Measurements from ENCODE around the gene IRAG1.
"Not testable (repeated sequence)": the region's sequence is repeated elsewhere in the genome, so short reads cannot be mapped to it uniquely, and the experiment has no call there.

The IRAG1 gene

DNA sequence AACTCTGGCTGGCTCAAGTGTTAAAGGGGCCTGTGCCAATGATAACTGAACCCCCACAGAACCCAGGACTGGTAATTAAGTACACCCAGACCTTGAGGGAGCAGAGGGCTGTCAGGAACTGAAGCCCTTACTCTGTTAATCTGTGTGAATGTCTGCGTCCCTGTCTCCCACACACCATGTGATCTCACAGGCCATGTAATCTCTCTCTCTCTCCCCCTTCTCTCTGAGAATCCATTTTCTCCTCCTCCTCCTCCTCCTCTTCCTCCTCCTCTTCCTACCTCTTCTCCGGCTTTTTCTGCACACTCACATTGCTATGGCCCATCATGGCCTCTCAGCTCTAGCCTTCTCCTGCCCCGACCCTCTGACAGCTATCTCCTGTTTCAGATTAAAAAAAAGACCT is 14.6 kb upstream of the IRAG1 start:
- DNase-seq, result no peak

DNA sequence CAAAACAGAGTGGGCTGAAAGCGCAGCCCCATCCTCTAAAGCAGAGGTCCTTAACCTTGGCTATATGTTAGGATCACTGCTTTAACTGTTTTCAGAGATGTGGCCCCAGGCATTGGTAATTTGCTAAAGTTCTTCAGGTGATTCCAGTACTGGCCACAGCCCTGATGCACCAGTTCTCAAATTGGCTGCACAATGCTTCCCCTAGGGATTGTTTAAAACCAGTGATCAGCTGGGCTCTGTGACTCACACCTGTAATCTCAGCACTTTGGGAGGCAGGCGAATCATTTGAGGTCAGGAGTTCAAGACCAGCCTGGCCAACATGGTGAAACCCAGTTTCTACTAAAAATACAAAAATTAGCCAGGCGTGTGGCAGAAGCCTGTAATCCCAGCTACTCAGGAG is 8.4 kb upstream of the IRAG1 start:
- DNase-seq, result no peak

DNA sequence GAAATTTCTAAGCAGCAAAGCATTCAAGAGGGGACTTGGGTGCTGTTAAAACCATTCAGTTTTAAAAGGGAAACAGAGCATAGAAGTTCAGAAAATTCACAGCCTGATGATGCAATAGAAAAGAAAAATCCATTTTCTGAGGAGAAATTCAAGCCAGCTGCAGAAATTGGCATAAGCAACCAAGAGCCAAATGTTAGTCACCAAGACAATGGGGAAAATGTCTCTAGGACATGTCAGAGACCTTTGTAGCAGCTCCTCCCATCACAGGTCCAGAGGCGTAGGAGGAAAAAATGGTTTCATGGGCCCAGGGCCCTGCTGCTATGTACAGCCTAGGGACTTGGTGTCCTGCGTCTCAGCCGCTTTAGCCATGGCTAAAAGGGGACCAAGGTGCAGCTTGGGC is 5.5 kb upstream of the IRAG1 start:
- no peak for DNase-seq

DNA sequence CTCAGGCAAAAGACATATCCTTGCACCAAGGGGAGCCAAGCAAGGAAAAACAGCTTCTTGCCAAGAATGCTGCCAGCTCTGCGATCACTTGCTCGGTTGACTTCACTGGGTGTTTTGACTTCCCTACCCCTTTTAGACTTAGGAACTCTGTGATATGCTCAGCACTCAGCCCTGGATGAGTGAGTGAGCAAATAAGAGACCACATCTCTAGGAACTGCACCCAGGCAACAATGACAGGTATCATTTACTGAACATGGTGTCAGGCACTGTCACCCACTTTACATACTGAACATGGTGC is 3.7 kb upstream of the IRAG1 start:
- DNase-seq, result no peak

DNA sequence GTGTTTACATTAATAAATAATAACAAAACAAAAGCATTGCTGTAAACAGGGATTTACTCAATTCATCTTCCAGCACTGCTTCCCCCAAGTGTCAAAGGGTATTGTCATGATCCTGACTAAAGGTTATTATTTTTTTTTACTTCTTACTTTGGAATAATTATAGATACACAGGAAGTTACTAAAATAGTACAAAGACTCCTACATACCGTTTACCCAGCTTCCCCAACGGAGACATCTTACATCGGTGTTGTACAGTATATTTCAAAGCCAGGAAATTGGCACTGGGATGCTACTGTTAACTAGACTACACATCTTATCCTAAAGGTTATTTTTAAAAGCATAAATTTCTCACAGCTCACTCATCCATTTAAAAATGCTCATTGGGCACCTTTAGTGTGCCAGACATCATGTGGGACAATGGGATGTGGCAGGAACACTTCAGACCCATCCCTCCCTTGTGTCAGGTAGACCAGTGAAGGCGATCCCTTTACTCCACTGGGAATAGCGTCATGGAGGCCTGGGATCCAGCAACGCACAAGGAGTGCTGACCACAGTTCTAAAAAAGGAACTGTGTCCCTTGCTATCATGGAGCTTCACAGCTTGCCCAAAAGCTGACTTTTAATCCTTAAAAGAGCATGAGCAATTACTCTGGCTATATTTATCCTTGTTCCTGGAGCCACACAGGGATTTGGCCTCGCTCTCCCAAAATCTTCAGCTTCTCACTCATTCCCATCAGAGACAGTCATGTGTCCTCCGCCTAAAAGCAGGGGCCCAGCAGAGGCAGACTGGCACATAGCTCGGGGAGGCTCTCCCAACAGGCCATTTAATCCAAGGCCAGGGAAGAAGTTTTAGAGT is 3.1 kb upstream of the IRAG1 start:
- DNase-seq, result no peak

DNA sequence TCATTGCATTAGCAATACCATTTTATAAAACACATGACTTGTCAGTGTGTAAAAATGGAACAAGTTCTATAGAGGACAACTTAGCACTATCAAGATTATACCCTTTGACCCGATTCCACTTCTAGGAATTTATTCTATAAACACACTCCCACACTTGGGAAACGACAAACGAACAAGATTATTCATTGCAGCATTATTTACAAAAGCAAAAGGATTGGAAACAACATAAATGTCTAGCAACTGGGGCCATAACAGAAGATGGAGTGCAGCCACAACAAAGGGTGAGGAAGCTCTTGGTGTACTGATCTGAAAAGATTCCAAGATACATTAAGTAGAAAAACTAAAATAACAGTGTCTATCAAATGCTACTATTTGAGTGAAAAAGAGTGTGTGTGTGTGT is 2.3 kb upstream of the IRAG1 start:
- no peak for DNase-seq

DNA sequence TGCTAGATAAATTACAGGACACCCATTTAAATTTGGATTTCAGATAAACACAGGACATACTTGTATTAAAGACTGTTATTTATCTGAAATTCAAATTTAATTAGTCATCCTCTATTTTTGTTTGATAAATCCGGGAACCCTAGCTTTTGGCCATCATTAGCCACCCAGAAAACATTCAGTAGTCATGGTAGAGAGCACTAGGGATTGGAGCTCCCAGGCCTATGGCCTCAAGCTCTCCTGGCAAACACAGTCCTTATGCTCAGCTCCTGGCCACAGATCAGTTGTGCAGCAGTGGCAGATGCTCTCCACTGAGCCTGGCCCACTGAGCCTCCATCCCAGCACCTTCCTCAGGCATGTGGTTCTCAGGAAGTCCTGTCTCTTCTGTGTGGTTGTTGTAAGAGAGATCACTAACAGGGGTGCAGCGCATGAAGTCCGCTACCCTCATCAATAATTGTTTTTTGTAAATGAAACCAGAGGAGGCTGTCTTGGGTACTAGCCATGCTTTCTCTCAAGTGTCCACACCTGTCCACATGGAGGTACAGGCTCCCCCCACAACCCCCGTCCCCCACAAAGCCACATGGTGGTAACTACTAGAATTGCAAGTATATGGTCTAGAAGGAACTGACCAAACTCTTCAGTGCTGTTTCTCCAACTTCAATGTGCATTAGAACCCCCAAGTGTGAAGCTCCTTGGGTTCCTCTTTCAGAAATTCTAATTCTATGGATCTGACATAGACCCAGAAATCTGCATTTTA is 1.1 kb upstream of the IRAG1 start:
- no peak for DNase-seq

DNA sequence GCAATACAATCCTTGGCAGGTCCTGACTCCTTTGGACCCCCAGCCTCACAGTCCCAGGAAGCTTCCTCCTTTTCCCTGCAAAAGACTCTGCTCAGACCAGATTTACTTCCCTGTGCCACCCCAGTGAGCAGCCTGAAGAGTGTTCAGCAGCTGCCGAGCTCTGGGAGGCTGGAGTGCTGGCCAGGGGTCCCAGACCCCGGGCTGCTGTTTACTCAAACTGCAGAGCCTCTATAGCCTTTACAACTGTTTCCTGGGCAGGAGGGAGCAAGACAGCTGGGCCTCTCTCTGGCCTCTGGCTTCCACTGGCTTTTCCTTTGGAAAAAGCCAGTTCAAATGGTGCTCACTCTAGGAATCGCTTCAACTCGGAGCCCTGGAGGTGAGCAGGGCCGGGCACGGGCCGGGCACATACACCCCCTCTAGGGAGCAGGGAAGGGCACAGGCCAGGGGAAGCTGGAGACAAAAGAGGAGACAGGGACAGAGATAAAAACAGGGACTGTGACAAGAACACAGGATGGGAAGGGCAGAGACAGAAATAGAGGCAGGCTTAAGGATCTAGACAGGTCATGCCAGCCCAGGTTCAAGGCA is 932 bp downstream of the IRAG1 start:
- DNase-seq, result no peak

DNA sequence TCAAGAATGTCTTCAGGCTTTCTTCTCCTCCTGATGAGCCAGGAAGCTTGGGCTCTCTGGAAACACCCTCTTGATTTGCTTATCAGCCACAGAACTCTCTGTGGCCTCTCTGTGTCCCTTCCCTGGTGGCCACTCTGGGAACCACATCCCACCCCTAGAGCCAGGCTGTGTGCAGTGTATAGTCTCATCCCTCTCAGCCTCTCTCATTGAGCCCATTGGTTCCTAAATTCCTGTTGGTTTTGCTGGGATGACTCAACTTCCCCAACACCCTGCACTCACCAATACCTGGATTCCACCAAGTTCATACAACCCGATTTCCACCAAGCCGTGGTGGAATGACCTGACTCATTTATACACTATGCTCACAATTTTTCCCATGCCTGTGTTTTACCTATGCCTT is 5.2 kb downstream of the IRAG1 start:
- no peak for DNase-seq

DNA sequence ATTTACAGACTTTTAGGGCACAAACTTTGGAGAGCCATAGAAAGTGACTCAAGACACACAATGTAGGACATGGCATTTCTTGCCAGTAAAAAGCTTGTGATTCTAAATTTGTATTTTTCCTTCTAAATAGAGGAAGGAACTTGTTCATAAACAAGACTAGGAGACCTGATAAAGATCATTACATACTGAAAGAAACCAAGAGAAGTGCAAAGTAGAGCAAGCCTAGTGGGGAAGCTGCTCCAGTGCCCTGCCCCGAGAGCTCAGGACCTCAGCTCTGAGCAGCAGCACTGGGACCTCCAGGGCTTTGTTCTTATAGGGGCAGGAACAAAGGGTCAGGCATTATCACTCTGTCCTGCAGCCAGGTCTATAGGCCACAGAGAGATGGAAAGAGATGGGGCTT is 7.2 kb downstream of the IRAG1 start:
- no peak for DNase-seq

DNA sequence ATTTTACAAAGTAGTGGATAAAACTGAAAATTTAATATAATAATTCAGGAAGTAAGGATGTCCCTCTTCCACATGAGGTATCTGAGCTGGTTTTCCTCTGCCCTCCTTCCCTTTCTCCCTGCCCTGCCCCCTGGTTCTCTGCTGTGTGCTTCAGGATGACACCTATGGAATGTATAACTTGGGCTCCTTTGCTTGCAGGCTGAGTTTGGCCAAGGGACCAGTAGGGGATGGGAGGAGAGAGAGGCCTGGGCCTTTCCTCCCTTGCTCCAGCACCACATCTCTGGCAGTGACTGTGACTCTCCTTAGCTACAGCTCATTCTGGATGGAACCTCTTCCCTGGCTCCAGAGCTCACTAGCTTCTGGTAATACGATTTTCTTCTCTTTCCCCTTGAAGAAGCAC is 10.1 kb downstream of the IRAG1 start:
- DNase-seq, result no peak

DNA sequence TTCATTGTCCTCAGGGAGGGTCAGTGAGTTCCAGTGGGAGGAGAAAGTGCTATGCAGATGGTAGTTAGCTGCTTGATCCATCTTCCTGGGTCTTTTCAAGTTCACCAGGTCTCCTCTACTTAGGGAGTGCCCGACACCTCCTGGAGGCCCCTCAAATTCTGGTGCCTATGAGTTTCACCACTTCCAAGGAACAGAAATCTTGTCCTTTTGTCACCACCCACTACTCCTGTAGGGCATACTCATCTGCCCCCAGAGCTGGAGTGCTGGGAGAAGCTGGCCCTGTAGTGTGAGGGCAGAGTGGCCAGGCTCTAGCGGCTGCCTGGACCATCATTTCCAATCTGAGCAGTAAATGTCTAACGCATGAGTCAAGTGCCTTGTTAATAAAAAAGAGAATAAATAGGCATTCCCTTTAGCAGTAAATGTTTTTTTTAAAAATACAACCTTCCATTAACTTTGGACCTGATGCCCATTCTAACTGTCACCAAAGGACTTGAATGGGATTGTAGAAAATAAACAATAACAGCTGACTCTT is 12.5 kb downstream of the IRAG1 start:
- no peak for DNase-seq

DNA sequence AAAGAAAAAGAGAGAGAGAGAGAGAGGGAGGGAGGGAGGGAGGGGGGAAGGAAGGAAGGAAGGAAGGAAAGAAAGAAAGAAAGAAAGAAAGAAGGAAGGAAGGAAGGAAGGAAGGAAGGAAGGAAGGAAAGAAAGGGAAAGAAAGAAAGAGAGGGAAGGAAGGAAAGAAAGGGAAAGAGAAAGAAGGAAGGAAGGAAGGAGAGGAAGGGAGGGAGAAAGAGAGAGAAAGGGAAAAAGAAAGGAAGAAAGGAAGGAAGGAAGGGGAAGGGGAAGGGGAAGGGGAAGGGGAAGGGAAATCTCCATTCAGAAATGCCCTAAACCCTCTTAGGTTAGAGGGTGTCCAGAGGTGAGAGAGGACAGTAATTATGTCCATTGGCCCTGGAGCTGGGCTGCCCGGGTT is 13.3 kb downstream of the IRAG1 start:
- DNase-seq, result not testable (repeated sequence)

DNA sequence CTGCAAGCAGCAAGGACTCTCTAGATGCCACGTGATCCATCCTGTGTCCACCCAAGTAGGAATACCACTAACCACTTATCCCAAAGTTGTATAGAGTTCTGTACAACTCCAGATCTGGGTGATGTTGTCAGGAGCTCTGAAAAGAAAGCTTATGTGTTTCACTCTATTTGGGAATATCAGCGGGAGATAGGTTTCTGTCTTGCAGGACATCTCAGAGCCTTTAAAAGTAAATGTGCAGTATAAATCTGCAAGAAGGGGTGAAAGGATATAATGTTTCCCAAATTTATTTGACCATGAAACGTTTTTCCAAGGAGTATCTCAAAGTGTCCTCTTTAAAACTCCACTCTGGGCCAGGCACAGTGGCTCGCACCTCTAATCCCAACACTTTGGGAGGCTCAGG is 13.9 kb downstream of the IRAG1 start:
- no peak for DNase-seq

DNA sequence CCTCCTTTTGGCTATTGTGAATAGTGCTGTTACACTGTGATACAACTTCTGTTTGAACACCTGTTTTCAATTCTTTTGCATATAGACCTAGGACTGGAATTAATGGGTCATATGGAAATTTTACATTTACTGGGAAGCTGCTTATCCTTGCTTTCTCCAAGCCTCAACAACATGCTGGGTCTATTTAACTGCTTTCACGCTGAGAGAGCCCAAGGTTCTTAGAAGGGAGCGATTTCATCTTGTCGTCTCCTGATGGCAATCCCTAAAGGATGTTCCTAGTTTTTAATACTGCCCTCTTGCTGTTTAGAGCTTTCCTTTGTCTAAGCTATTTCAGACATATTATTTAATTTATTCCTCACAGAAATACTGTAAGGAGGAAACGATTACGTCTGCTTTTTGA is 15.5 kb downstream of the IRAG1 start:
- DNase-seq, result peak; percentile 41

DNA sequence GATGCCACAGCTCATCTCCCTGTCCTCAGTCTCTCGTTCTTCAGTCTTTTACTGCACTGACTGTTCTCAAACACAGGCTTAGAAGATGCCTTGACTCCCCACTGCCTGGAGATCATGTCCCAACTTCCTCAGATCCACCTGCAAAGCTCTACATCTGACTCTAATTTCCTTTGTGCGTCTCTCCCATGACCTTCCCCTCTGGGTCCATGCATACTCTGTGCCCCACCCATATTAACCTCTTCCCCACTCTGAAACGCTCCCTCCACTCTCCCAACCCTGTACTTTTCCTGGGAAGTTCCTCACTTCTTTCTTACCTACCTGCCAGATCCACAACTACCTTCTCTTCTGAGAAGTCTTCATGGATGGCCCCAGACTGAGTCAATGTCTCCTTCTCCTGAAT is 16.6 kb downstream of the IRAG1 start:
- no peak for DNase-seq

DNA sequence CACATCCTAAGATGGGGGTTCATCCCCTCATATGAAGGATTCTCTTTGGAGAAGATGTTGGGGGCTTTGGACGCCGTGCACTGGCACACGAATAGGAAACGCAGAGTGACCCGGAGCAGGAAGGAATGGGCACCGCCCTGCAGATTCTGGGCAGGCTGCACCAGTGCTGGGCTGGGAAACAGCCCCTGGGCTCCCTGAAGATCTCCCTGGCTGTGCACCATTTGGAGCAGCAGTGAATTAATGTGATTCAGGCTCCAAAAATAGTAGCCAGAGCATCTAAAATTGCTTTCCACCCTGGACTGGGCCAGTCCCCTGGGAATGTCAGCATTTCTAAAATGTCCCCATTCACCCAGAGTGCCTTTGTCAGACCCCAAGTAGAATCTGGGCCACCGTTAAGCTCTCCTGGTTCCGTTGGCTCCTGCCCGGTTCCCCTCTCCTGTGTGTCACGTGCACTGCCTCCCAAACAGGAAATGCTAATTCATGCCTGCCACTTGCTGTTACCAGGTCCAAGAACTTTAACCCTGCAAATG is 18.6 kb downstream of the IRAG1 start:
- no peak for DNase-seq

DNA sequence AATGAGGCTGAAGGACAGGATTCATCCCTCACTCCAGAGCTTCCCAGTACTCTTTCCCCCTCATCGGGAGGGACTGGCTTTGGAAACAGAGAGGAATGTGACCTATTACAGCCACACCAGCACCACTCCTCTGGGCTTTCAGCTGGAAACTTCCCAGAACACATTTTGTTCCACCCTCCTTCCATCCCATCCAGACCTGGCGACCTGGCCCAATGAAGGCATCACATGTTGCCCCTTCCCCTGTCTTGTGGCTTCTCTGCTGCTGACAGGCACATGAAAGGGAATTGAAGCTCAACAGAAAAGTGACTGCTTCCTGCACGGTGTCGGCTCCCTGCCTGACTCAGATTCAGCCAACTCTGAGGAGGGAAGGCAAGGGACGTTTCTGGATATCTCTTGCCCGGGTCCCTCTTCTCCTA is 19.1 kb downstream of the IRAG1 start:
- no peak for DNase-seq

DNA sequence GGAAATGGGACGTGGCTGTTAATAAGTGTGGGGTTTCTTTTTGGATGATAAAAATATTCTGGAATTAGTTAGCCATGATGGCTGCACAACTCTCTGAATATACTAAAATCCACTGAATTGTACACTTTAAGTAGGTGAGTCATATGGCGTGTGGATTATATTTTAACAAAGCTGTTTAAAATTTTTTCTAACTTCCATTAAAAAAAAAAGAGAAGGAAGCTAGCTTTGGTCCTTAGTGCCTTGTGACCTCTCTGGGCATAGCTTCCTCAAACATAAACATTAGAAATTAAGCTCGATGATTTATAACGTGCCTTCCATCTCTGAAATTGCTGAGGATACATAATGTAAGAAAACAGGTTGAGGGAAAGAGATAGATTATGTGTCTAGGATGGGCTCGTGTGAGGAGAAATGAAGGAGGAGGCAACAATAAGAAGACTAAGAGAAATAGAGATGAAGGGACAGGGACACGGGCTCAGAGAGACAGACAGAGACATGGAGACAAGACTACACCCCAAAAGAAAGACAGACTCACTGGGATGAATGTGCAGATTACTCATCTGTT is 20.0 kb downstream of the IRAG1 start:
- DNase-seq, result no peak

DNA sequence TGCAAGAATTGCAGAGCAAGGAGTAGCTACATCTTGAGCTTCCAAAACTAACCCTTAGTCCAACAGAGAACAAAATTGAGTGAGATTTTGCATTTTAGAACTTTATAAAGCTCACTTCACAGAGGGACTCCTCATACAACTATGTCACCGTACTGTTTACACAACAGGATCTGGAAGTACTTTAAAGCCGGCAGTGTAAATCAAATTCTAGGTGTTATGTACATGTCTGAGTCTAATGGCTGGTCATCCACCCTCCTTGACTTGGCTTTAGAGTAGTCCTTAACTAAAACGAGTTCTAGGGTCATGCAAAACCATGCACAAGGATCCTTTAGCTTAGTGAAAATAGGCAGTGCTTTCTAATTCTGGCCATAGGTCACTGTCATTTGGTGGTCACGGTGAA is 23.5 kb downstream of the IRAG1 start:
- DNase-seq, result no peak

DNA sequence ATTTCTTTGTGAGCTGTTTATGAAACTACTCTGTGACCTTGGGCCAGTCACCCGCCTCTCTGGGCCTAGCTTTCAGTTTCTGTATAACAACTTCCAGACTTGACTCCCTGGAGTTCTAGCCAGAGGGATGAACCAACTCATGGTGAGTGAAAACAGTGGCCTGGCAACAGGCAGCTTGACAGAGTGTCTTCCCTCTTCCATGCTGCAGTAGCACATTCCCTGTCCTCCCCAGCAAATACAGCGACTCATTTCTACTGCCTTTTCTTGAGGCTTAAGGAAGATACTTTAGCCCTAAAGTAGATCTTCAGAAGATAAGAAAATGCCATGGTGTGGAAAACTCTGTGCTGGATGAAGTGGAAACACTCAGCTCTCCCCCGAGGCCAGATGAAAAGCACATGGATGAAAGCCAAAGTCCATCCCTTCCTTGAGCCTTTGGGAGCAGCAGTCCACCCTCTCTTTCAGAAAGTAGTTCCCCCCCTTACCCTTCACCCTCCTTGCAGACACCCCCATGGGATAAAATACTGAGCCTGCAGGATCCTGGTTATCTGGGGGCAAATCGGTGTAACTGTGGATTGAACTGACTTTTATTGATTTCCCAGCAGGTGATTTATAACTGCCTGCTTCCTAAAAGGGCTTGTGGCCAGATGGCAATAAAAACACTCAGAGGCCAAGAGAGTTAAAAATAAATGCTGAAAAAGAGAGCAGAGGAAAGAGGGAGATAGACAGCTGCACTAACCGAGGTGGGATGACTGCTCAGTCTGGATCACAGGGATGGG is 24.1 kb downstream of the IRAG1 start:
- peak; percentile 42 for DNase-seq

DNA sequence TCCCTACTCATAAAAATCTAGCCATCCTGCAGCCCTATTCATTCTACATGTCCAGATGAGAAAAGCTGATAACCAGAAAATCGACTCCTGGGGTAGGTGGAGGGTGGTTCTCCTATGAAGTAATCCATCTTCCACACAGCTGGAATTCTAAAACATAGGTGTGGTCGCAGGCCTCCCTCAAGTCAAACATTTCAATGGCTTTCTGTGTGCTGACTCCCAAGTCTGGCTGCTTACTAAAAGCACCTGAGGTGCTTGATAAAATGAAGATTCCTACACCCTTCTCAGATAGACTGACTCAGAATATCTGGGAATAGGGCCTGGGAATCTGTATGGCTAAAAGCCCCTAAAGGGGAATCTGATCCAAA is 26.1 kb downstream of the IRAG1 start:
- no peak for DNase-seq

Measured in NCI-H1694 treated with DMSO at 0.1 percent for 48 hours (cell line).